NCI-H82 (cell line): ENCODE data around the gene ABCF2.

Source experiments
- DNase-seq: peaks from one replicate; lab custom pipeline; 2025; lab: John Stamatoyannopoulos, UW

The ABCF2 gene

DNA sequence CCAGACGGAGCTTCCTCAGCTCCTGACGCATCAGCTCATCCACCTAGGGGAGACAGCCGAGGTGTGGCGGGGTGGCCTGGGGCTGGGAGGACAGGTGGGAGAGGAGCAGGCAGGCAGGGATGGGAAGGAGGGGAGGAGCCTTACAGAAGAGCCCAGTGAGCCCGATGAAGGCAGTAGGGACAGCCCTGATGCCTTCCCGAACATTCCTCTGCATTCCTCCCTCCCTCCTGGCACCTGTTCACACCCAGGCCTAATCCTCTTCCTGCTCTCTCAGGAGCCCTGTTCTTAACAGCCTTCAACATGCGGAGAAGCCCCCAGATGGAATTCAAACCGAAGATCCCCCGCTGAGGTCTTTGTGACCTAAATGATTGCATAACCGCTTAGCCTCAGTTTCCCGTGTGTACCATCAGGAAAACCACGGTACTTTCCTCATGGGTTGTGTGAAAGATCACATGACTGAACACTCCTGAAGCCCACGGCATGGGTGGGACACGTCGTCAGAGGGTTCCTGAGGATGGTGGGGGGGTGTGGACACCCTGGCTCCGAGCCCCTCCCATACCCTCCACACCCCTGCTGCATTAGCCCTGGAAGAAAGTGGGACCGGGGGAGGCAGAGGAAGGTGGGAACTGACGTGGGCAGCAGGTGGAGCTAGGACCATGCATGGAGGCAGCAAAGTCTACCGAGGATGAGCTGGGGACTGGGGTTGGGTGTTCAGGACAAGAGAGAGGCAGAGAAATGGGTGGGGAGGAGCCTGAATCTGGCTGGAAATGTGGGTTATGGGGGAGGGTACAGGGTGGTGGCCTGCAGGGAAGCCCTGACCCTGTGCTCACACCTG is 31.2 kb downstream of the ABCF2 start:
- DNase-seq = peak; percentile 13

DNA sequence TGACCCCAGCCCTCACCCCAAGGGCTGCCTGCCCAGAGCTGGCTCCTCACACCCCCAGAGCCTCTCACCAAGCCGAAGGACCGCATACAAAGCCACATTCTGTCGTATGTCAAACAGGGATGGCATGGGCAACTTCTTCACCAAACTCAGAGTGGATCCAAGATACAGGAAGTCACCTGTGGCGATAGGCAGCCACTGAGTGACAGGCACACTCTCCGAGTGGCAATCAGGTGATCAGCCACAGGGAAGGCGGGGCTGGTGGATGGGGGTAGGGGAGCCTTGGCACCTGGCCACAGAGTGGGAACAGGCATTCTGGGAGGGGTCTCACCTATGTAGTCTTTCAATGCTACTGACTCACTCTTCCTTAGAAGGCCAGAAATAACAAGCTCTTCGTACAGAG is 32.8 kb downstream of the ABCF2 start:
- DNase-seq = no peak

DNA sequence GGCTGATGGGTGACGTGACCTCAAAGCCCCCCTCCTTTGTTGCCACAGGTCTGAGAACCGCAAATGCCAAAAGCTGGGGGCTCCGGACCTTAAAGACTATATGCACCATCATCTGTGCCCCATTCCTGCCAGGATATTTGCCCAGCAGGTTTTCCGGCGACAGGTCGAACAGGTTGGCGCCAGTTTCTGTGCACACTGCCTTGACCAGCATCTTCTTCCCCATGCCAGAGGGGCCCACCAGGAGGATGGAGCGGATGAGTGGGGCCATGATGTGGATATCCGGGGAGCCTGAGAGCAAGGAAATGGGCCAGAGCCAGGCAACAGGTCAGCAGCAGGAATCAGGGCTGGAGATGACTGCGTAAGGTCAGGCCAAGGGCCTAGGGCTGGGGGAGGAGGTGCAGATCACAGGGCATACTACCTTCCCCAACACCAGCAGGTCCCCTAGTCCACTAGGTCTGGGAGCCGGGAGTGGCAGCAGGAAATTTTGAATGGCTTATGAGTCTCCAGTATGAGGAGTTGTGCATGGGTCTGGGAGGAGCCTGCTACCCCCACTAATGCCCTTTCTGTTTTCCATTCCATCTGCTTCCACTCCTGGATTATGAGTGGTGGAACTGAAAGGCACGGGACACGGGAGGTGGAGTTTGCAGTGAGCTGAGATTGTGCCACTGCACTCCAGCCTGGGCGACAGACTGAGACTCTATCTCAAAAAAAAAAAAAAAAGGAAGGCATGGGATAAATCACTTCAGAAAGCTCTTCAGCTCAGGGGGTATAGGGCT is 33.6 kb downstream of the ABCF2 start:
- no peak for DNase-seq

DNA sequence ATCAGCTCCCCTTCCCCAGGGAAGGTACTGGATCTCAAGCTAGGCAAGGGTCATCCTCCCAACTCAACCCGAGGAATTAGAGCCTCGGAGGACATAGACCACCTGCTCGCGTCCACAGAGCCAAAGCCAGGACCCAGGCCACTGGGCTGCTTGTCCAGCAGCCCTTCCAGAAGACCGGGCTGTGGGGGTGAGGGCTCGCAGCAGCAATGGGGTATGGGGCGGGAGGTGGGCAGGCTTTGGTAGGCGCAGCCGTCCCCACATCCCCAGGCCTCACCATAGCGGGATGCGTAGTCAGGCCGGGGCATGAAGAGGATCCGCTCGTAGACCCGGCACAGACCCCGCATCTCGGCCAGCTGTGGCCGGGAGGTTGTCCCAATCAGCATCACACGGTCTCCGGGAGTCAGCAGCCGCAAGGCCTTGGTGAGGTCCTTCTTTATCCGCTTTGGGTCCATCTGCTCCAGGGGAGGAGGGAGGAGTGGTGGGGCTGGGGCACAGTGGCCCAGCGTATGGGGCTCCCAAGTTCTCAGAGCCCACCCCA is 34.9 kb downstream of the ABCF2 start:
- no peak for DNase-seq

DNA sequence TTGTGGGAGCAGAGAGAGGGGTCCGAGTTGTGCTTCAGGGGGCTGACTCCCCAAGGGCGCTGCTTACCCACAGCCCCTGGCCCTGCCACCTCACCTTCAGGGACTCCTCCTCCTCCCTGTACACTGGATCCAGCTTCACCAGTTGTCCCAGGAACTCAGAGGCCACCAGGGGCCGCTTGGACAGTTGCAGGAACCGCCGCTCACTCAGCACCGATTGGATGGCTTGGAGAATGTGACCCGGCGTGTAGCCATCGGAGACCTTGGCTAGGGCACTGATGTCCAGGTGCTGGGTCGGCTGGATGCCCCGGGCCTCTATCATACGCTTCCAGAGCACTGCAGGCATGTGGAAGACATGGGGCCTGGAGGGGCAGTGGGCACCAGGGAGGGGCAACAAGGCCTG is 35.5 kb downstream of the ABCF2 start:
- no peak for DNase-seq

DNA sequence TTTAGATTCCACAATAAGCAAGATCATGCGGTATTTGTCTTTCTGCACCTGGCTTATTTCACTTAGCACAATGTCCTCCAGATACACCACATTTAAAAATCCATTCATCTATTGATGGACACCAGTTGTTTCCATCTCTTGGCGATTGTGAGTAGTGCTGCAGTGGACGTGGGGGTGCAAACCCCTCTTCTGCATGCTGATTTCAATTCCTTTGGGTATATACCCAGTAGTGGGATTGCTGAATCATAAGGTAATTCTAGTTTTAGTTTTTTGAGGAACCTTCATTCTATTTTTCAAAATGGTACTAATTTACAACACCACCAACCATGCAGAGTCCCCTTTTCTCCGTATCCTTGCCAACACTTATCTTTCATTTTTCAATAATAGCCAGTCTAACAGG is 38.0 kb downstream of the ABCF2 start:
- DNase-seq = no peak

DNA sequence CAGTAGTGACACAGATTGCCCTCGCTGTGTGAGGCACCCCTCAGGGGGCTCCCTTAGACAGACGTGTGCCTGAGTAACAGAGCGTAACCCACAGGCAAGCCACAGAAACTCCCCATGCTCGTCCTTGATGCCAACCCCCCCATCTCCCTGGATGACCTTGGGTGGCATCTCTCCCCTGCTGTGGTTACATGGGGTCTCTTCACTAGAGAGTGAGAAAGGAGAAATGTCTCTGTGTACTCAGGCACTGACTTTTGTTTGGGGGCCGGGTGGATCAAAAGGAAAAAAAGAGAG is 38.8 kb downstream of the ABCF2 start:
- DNase-seq = no peak

DNA sequence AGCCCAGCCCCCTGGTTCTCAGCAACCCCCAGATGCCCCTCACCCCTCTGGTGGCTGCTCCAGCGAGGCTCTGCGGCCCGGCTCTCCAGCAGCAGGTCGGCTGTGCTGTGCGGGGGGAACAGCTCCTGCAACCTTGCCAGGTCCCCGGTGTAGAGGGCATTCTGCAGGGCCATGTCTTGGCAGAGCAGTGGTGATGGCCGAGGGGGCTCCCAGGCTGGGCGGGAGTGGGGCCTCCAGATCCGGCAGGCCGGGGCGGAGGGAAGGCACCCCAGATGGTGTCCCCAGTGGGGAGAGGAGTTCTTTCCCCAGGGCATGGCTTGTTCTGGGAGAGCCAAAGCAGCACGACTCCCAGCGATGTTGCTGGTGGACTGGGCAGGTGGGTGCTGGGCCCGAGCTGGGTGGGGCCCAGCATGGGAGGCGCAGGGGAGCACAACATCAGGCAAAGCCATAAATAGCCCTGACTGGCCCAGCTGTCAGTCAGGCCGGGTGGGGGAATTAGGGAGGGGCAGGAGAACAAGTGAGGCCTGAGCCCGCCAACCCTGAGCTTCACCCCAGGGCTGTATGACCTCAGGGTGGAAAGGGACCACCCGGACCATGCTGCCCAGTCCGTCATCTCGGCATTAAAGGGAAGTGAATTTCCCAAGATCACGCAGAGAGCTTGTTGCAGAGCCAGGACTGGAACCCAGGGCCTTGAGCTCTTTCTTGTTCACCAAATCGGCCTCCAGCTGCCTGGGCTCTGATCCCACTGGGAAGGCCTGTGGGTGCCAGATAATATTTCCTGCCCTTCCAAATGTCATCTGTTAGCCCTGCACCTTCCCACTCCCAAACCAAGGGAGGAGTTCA is 39.4 kb downstream of the ABCF2 start:
- DNase-seq = peak; percentile 36

DNA sequence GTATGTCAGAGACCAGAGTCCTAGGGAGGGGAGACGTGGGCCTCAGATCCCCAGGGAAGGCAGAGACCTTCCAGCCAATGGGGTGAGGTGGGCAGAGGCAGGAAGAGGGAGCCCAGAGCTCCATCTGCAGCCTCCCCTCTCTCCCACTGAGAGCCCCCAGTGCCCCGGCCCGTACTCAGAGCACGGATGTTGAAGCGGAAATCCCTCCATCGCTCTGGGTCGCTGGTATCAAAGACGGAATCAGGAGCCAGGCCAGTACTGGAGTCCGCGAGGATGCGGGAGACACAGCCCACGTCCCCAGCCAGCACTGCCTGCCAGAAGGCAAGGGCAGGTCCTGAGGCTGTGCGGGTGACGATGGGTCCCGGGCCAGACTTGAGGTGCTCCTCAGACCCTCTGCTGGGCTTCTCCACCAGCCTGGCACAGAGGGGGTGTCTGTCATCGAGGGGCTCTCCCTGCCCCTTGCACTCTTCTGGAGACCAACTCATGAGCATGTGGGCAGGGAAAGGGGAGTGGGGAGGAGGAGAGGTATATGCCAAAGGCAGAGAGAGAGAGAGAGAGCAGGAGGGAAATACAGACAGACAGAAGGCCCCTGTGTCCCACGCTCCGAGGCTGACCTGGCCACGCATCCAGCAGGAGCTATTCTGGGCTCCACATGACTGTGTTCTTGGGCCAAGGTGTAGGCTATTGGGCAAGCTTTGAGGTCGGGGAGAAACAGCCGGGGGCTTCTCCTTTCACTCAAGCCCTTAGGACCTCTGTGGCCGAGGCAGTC is 40.2 kb downstream of the ABCF2 start, which contains the start of gene ASB10:
ASB10 (minus strand) TSS at position 611 of the 769 bp plus-strand sequence; CDS start at position 491, 120 bp downstream.
- DNase-seq = no peak

DNA sequence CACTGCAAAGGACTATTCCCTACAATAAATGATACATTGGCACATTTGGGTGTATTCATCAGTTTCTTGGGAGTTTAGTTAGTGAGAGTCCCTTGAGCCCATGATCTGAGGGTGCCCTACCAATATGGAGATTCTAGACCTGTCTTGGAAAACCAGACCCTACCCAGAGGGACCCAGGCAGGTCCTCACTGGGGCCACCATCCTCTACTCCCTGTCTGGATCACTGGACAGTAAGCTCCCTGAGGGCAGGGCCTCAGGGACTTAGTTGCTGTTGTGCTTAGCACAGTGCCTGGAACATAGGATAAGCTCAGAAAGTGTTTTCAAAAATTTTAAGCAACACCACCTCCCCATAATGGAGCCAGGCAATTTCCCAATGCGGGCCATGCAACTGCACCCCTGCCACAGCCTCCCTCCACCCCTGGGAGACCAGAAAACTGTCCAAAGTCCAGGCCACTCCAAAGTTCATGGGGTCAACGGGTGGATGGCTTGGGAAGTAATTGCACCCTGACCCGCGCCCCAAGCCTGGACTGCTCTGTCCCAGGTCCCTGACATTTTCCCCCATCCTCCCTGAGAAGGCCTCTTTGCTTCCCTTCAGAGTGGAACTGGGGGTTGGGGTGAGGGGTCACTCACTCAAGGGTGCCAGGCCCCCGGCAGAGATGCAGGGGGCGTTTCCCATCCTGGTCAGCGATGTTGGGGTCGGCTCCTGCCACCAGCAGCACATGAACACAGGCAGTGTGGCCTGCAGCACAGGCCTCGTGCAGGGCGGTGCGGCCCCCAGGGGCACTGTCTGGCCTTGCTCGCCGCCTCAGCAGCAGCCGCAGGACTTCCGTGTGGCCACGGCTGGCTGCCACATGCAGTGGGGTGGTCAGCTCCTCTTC is 41.0 kb downstream of the ABCF2 start:
- no peak for DNase-seq

DNA sequence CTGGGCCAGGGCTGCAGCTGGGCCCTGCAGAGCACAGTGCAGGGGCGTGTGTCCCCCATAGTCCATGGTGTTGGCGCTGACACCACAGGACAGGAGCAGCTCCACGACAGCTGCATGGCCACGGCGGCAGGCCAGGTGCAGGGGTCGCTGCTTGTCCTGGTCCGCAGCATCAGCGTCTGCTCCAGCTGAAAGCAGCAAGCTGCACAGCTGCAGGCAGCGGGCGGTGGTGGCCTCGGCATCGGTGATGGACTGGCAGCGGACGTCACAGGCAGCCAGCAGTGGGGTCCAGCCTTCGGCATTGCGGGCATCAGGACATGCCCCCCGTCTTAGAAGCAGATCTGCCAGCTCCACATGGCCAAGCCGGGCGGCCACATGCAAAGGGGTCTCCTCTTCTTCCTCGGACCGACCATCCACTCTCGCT is 46.0 kb downstream of the ABCF2 start:
- no peak for DNase-seq

DNA sequence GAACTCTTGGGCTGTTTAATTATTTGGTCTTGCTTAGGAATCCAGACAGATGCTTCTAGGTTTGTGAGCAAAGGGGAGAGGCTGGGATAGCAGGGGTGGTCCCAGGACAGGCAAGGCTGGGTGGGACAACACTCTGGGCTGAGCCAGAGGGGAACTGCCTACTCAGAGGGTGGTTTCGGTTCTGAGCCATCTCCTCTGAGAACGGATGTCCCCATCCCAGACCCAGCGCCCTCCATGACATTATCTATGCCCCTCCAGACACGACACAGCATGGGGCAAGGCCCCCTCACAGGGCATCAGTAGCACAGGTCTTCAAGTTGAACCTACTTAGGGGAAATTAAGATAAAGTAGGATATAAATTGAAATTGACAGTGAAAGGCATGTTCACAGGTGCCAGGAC is 47.1 kb downstream of the ABCF2 start:
- DNase-seq = no peak

DNA sequence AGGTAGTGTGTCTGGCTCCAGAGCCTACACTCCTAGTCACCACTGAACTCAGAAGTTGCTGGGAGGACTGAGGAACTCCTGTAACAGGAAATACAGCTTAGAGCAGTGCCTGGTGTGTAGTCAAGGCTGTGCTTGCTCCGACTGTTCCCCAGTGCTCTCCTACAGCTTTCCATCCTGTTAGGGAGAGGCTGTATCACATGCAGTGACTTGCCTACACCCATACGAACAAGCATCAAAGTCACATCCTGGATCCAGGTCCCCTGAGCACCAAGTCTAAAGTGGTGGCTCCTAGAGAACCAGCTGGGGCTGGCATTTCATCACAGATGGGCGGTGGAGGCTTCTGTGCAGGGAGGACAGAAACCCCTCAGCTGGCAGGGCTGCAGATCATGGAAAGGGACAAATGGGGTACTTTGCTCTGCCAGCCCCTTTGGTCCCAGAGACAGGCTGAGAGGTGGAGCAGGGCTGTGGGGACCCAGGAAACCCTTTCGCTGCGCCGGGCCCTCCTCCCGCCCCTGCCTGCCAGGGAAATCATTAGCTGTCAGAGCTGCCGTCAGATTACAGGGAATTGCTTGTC is 47.6 kb downstream of the ABCF2 start:
- DNase-seq = no peak

DNA sequence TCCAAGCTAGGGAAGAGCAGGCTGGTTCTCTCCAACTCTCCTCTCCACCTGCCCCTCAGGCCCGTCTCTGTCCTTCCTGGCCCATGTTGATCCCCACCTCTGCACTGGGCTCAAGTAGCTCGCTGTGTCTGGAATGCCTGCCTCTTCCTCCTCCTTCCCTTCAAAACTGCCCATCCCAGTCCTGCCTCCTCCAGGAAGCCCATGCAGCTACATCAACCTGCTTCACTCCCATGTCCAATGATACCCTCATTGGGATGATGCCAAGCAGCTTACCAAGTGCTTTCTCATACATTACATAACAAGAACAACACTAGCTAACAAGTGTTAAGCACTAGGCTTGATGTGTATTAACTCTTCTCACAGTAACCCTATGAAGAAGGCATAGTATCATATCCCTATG is 48.2 kb downstream of the ABCF2 start:
- no peak for DNase-seq

DNA sequence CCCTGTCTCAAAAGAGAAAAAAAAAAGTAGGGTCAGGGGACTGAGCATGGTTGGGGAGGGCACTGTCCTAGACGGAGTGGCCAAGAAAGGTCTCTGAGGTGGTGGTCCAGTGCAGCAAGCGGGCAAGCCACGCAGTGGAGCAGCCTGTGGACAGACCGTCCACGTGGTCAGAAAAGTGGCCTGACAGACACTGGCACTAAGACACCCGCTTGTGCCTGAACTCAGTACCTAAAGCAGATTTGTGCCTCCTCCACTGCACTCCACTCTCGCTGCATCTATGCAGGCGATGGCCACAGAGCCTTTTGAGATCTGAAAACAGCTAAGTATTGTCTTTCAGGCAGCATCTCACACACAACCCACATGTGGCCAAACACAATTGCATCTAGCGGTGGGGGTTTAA is 48.8 kb downstream of the ABCF2 start:
- no peak for DNase-seq

DNA sequence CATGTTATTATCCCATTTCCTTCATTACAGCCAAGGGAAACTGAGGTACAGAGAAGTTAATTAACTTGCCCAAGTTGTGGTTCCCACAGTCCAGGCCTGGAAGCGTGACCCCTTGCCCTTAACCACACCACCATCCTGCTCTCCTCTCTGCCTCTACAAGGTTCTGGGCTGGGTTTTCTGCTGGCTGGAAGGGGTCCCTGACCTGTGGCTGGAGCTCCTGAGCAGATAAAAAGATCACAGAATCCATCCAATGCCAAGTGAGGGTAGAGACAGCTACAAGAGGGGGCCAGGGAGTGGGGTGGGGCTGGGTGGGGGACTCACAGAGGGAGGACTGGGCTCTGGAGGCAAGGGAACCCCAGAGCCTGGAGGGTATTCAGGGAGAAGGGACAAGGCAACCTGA is 49.7 kb downstream of the ABCF2 start:
- no peak for DNase-seq

DNA sequence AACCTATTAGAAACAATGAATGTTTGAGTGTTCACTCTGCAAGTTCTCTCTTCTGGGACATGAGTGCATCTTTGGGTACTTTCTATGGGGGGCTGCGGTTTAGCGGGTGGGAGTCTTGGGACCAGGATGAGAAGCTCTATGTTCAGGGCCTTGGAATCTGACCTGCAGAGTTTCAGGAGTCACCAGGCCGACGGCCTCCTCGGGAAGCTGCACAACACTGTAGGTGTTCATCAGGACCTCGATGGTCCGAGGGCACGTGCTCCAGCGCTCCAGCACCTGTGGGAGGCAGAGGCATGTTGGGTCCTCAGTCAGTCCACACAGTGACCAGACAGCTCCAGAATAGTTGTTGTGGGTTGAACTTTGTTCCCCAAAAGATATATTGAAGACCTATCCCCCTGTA is 50.6 kb downstream of the ABCF2 start:
- DNase-seq = no peak

DNA sequence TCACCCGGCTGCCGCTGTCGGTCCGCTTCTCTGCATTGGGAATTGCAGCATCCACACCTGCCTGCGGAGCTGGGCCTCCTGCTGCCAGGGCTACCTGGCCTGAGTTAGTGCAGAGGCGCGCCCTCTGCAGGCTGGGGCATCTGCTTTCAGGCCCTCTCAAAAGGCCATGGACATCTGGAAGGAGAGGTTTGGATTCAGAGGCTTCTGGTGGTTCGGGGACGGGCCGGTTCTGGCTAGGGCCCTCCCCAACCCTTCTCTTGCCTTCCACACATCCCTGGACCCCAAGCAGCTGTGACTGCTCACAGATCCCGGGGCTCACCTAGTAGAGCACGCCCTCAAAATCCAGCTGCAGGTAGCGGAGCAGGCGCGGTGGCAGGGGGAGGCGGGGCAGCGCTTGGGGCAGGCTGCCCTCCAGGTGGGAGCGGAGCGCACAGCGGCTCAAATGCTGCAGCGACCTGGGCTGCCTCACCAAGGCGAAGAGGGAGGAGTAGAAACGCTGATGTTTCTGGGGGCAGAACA is 51.2 kb downstream of the ABCF2 start:
- DNase-seq = no peak

DNA sequence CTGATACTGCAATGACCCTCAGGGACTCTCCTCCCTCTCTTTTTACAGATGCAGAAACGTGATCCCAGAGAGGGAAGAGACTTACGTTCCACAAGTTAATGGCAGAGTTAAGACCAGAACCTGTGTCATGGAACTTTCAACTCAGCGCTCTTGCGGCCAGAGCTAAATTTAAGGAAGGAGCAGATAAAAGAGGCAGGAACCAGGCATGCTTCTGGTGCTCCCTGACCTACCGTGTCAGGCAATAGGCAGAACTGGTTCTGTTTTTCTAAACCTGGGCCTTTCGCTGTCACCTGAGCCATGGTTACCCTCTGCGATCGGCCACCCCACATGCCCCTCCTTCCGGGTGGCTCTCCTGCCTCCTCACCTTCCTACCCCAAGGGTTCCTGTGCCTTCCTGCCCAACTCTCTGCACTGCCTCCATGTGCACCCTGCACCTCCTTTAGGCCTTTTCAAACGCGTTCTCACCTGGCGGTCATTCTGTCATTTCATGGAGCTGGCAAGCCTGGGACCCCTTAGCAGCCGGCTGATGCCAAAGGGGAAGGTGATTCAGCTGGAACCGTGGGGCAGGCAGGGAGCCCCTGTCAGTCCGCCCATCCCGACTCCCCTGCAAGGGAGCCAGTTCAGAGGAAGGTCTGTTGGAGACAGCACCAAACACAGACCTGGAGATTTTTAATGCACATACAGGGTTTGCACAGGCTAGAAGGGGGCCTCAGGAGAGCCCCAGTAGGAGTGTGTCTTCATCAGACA is 51.8 kb downstream of the ABCF2 start:
- no peak for DNase-seq
